ENCODE measurements around the gene GRHPR. TPM values are rescaled to one million over a fixed set of nuclear protein-coding genes. Genes with fewer than 3 reads are reported as not detected.
"Not testable (repeated sequence)": the region's sequence is repeated elsewhere in the genome, so short reads cannot be mapped to it uniquely, and the experiment has no call there.

GRHPR gene
- total and polyA plus RNA-seq, 7 donors = 72.2 to 138 (median 100) TPM

GRCh38 chr9:37464426-37465248, 42.1 kb downstream of the GRHPR start:
- no peak for TF ChIP-seq CTCF (IDR thresholded peaks at IDR 0.05)
- intact Hi-C loops (cut with DNase I) = loop anchor here (5.0 to 10.0 kb wide), 2 partner anchors 42 to 320 kb away; partner anchors contain the start of genes GRHPR (in 2 of the 2) and EXOSC3 (in 1 of the 2)
- Histone ChIP-seq H3K4me1 (peaks cover 19% of the 10 kb centered on the region), H3K9me3 (no peaks in the 10 kb centered on the region), H3K4me3 (peak overlapping the region; percentile 96), H3K27me3 (ENCODE audit: insufficient read depth in 3 of 3, low read length in 2 of 3) (no peaks in the 10 kb centered on the region), H3K36me3 (ENCODE audit: insufficient read depth in 1 of 2, low read depth in 1 of 2) (no peaks in the 10 kb centered on the region), H3K27ac (peak overlapping the region; percentile 99)
- DNase-seq = peak; percentile 80 to 89
- 0 to 1% (median 0%) methylated on average over 43 to 47 of the region's 47 CpGs for WGBS, 3 donors
- ATAC-seq = peak; percentile 45 to 57 (median 49)

- no peak for TF ChIP-seq CTCF (IDR thresholded peaks at IDR 0.05)
- Histone ChIP-seq H3K4me3 (peak within 1 kb of the TSS; percentile 96), H3K36me3 (ENCODE audit: insufficient read depth in 1 of 2, low read depth in 1 of 2) (no peaks in the 10 kb centered on the region), H3K27me3 (ENCODE audit: insufficient read depth in 3 of 3, low read length in 2 of 3) (no peaks in the 10 kb centered on the region), H3K4me1 (peaks cover 19% of the 10 kb centered on the region), H3K9me3 (no peaks in the 10 kb centered on the region), H3K27ac (peak within 1 kb of the TSS; percentile 99)
- ATAC-seq = peak; percentile 89 to 92 (median 90)
- intact Hi-C loops (cut with DNase I) = loop anchor here (5.0 to 10.0 kb wide), 2 partner anchors 43 to 319 kb away; partner anchors contain the start of genes EXOSC3 (in 1 of the 2) and GRHPR (in 1 of the 2)
- DNase-seq = peak; percentile 99
- 0 to 1% (median 0%) methylated on average over 49 to 52 of the region's 52 CpGs for WGBS, 3 donors
Measured at GRCh38 chr9:37465249-37466036, 42.9 kb downstream of the GRHPR start, which contains the start of gene ZBTB5. Gene ZBTB5, minus strand, starts transcription at chr9:37465450. Its CDS starts 22,899 bp downstream, at chr9:37442551.

DNA sequence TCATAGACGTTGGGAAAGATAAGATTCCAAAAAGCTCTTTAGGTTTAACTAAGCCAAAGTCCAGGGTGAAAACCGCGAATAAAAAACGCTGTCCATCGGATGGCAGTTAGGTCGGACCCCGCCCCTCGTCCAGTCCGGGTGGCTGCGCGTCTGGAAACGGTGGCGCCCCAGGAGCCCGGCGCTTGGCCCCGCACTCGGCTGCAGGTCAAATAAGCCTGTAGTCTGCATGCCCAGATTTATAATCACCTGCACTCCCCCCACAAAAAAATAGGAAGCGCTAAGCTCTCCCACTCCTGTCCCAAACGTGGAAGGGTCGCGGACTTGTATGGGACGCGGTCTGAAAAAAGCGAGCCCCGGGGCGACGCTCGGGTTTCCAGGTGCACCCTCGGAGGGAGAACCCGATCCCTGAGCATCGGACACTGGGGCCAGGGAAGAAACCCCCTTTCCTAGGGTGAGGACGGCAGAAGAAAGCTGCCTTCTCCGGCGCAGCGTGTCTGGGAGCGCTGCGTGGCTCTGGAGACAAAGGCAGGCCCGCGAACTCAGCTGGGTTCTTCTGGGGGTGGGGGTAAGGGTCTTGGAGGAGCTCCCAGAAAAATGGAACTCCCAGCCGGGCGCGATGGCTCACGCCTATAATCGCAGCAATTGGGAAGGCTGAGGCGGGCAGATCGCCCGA, 43.7 kb downstream of the GRHPR start:
- WGBS, 3 donors = 0 to 1% (median 1%) methylated on average over 47 of the region's 47 CpGs
- intact Hi-C loops (cut with DNase I) = loop anchor here (5.0 to 10.0 kb wide), 2 partner anchors 44 to 319 kb away; partner anchors contain the start of genes EXOSC3 (in 1 of the 2) and GRHPR (in 1 of the 2)
- Histone ChIP-seq H3K9me3 (no peaks in the 10 kb centered on the region), H3K4me3 (peak overlapping the region; percentile 96), H3K4me1 (peaks cover 19% of the 10 kb centered on the region), H3K27ac (peak overlapping the region; percentile 99), H3K27me3 (ENCODE audit: insufficient read depth in 3 of 3, low read length in 2 of 3) (no peaks in the 10 kb centered on the region), H3K36me3 (ENCODE audit: insufficient read depth in 1 of 2, low read depth in 1 of 2) (no peaks in the 10 kb centered on the region)
- DNase-seq = peak; percentile 64 to 88
- ATAC-seq = peak; percentile 11 to 50 (median 22)
- no peak for TF ChIP-seq CTCF (IDR thresholded peaks at IDR 0.05)

DNA sequence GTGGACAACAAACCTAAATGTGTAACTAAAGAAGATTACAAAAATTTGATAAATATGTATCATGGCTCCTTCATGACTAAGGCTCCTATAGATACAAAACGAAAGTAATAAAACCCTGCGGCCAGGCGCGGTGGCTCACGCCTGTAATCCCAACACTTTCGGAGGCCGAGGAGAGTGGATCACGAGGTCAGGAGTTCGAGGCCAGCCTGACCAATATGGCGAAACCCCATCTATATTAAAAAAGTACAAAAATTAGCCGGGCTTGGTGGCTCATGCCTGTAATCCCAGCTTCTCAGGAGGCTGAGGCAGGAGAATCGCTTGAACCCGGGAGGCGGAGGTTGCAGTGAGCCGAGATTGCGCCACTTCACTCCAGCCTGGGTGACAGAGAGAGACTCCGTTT, 45.0 kb downstream of the GRHPR start:
- not testable (repeated sequence) for ATAC-seq; H3K27me3 ChIP-seq (ENCODE audit: insufficient read depth in 3 of 3, low read length in 2 of 3); H3K27ac ChIP-seq; H3K4me3 ChIP-seq; H3K9me3 ChIP-seq; H3K36me3 ChIP-seq (ENCODE audit: insufficient read depth in 1 of 2, low read depth in 1 of 2); DNase-seq
- WGBS, 3 donors = 94 to 97% (median 95%) methylated on average over 16 to 17 of the region's 17 CpGs
- intact Hi-C loops (cut with DNase I) = loop anchor here (5.0 to 10.0 kb wide), 2 partner anchors 45 to 317 kb away; partner anchors contain the start of genes EXOSC3 (in 1 of the 2) and GRHPR (in 1 of the 2)
- H3K4me1 ChIP-seq = peaks cover 14% of the 10 kb centered on the region

Data from psoas muscle (tissue), 8 donors.